Chondrocyte (in vitro differentiated cells): ENCODE data around the gene MDM1. TPM values are rescaled to one million over a fixed set of nuclear protein-coding genes. Genes with fewer than 3 reads are reported as not detected.

Source experiments
- DNase-seq: peaks from one replicate; pipeline ENCODE4 v3.0.0; 2021; ENCODE audit warnings: mixed read lengths, low spot score
- H3K27ac Mint-ChIP-seq: one replicate; pipeline ENCODE4 v1.8.0; 2021; ENCODE audit warnings: mild to moderate bottlenecking, moderate library complexity, mixed read lengths; ENCODE audit not compliant: unreplicated experiment
- H3K27me3 Mint-ChIP-seq: 2 replicates; pipeline ENCODE4 v1.8.0; 2021; ENCODE audit warnings: low read depth, mixed read lengths
- H3K36me3 Mint-ChIP-seq: 2 replicates; pipeline ENCODE4 v1.8.0; 2021; ENCODE audit warnings: low read depth, mixed read lengths
- H3K4me1 Mint-ChIP-seq: 2 replicates; pipeline ENCODE4 v1.8.0; 2021; ENCODE audit warnings: low read depth, mild to moderate bottlenecking, mixed read lengths
- H3K4me3 Mint-ChIP-seq: one replicate; pipeline ENCODE4 v1.8.0; 2021; ENCODE audit warnings: mild to moderate bottlenecking, moderate library complexity, mixed read lengths; ENCODE audit not compliant: unreplicated experiment
- H3K9me3 Mint-ChIP-seq: 2 replicates; pipeline ENCODE4 v1.8.0; 2021; ENCODE audit warnings: low read depth, mixed read lengths
- CTCF ChIP-seq: fragments of 200-600 bp; sonication (generic); IDR thresholded peaks from 2 replicates; pipeline ENCODE4 v1.5.0; 2021; ENCODE audit warnings: antibody characterized with exemption, mild to moderate bottlenecking, moderate library complexity
- total RNA-seq: library from RNA; stranded (reverse); gene quantifications from 3 replicates; pipeline ENCODE4 v1.2.1, GENCODE V29; 2021

The MDM1 gene
- total RNA-seq, 1 donor from 2014 or later, result 9.5 TPM

DNA sequence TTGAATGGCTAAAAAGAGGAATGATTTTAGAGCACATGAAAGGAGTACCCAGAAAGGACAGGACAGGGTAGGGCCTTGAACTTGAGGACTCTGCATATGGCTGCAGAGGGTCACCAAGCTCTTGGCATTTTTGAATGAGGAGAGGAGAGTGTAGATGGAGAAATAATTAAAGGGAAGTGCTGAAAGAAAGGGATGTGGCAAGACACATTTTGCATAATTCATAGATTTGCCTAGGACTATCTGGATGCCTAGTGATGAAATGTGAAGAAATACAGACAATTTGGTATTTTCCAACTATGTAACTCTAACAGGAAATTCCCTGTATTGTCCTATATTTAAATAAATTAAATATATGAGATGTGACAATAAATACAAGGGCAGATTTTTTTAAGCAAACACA, 27.5 kb upstream of the MDM1 start:
- no peaks in the 10 kb centered on the region for H3K27me3 Mint-ChIP-seq
- TF ChIP-seq CTCF, result no peak
- H3K36me3 Mint-ChIP-seq, result no peaks in the 10 kb centered on the region
- no peak for DNase-seq
- H3K9me3 Mint-ChIP-seq, result no peaks in the 10 kb centered on the region
- no peak overlapping the region for H3K27ac Mint-ChIP-seq
- H3K4me1 Mint-ChIP-seq, result peaks cover 18% of the 10 kb centered on the region
- no peak overlapping the region for H3K4me3 Mint-ChIP-seq

DNA sequence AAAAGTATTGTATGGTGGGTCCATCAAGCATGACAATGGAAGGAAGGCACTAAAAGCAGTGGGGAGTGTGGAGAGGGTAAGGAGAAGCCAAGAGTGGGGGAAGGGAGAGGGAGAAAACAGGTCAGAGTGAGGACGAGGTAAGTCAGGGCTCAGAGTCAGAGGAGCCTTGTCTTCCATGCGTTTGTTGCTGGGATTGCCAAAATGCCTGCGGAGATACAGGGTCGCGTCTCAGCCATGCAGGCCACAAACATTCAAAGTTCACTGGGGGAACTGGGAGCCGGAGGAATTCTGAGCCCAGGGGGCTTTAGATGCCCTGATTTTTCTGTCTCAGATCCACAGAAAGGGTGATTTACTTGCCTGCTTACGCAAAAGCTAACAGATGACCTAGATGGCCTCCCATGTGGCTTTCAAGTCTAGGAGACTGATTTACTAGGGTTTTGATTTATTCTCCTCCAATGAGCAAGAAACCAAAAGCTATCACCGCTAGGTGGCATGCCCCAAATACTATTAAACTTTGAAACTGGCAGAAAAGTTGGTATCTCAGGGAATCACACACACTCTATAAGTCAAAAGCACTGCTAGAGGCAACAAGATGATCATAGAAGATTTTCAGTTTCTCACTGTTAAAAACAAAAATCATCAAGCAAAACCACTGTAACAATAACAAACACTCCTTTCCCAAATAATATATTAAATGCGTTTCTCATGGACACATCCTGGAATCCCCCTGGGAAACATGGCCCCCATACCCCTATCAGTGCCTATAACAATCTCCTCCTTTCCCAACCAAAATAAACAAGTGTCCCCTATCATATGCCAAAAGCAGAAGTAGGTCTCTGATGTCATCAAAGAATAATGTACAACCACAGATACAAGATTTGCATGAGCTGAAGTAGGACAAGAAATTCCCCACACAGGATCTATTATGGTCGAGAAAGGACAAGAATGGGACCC, 26.6 kb upstream of the MDM1 start:
- H3K27me3 Mint-ChIP-seq, result no peaks in the 10 kb centered on the region
- H3K36me3 Mint-ChIP-seq, result no peaks in the 10 kb centered on the region
- H3K4me1 Mint-ChIP-seq, result peaks cover 13% of the 10 kb centered on the region
- no peak for DNase-seq
- H3K27ac Mint-ChIP-seq, result peak overlapping the region; percentile 9
- peak; percentile 88 for TF ChIP-seq CTCF
- no peaks in the 10 kb centered on the region for H3K9me3 Mint-ChIP-seq
- no peak overlapping the region for H3K4me3 Mint-ChIP-seq

DNA sequence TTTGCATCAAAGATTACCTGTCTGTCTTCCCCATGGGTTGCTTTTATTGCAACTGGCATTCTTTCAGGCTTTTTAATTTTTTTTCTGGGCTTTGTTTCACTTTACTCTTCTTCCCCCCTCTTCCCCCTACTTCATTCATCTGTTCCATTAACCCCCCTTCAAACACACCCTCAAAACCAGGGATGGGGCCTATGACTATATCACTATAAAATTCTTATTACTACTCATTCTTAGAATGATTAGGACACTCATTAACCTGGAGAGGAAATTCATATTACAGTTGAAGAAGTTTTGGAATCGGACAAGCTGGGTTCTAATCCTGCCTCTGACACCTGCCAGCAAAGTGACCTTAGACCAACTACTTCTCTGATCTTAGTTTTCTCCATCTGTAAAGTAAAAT, 24.8 kb upstream of the MDM1 start:
- Mint-ChIP-seq H3K9me3 (no peaks in the 10 kb centered on the region), H3K4me3 (no peak overlapping the region), H3K27me3 (no peaks in the 10 kb centered on the region), H3K27ac (no peak overlapping the region), H3K4me1 (peaks cover 8% of the 10 kb centered on the region), H3K36me3 (no peaks in the 10 kb centered on the region)
- DNase-seq, result no peak
- TF ChIP-seq CTCF, result no peak

DNA sequence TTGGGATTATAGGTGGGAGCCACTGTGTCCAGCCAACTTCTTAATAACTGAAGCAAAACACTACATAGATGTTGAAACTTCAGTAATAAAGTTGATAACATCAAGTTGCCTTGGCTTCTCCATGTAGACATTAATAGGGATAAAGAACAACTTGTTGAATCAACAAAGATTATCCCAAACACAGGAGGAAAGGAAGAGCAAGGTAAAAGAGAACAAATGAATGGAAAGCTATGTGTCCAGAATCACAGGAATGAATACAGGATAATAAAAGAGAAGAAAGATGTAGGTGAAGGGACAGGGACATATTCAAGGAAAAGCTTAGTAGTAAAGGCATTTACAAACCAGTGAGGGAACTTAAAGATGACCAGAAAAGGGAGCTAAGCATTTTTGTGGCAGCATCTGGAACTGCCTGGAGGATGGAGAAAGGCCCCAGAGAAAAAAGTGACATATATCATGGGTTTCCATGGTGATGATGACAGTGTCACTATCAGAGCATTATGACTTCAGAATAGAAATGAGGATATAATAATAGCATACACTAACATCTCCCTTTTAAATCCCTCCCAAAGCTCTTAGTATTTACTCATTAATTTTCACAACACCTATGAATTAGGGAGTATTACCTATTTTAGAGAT, 24.0 kb upstream of the MDM1 start:
- Mint-ChIP-seq H3K9me3 (no peaks in the 10 kb centered on the region), H3K4me3 (no peak overlapping the region), H3K27me3 (no peaks in the 10 kb centered on the region), H3K36me3 (no peaks in the 10 kb centered on the region), H3K27ac (no peak overlapping the region), H3K4me1 (peaks cover 8% of the 10 kb centered on the region)
- TF ChIP-seq CTCF, result no peak
- no peak for DNase-seq

DNA sequence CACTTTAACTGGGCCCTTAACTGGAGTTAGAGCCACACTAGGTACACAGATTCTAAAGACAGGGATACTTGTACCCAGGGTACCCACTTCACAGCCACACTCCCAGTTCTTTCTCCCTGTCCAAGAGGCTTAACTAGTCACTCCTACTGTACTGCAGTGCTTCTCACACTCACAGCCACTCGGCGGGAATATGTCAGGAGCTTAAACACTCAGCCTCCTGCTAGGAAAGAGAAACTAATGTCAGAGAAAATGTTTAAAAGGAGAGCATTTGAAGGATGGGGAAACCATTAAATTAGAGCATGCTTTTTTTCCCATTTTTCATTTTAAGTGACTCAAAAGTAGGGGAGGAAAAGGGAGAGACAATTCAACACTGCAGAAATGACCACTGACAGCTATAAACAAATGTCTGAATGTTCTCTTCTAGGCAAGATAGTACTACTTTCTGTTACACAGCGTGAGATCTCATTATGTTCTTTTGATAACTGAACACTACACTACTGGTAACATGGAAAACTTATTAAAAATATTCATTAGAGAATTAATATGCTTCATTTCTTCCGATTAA, 22.9 kb upstream of the MDM1 start:
- Mint-ChIP-seq H3K4me1 (peaks cover 19% of the 10 kb centered on the region), H3K4me3 (no peak overlapping the region), H3K36me3 (no peaks in the 10 kb centered on the region), H3K9me3 (no peaks in the 10 kb centered on the region), H3K27ac (no peak overlapping the region), H3K27me3 (no peaks in the 10 kb centered on the region)
- TF ChIP-seq CTCF, result no peak
- DNase-seq, result no peak
